HEK293T (cell line): ENCODE data around the gene PRKG1.

ENCODE experiments used
- BHLHE40 ChIP-seq: fragments of 450-650 bp; IDR thresholded peaks from 2 replicates; pipeline ENCODE4 v1.6.1; 2016; ENCODE audit warnings: mild to moderate bottlenecking, moderate library complexity, borderline replicate concordance
- ELF4 ChIP-seq: fragments of 450-650 bp; IDR thresholded peaks from 2 replicates; pipeline ENCODE4 v1.6.1; 2017; ENCODE audit warnings: antibody characterized with exemption
- FOXM1 ChIP-seq: fragments of 450-650 bp; IDR thresholded peaks from 2 replicates; pipeline ENCODE4 v1.6.1; 2017; ENCODE audit warnings: mild to moderate bottlenecking, borderline replicate concordance
- L3MBTL2 ChIP-seq: fragments of 450-650 bp; conservative IDR thresholded peaks from 2 replicates; pipeline ENCODE4 v1.6.1; 2016; ENCODE audit warnings: mild to moderate bottlenecking
- NFRKB ChIP-seq: fragments of 450-650 bp; IDR thresholded peaks from 2 replicates; pipeline ENCODE4 v1.6.1; 2016; ENCODE audit warnings: mild to moderate bottlenecking, moderate library complexity
- SP1 ChIP-seq: fragments of 450-650 bp; IDR thresholded peaks from 2 replicates; pipeline ENCODE4 v1.6.1; 2017
- SUZ12 ChIP-seq: fragments of 450-650 bp; IDR thresholded peaks from 2 replicates; pipeline ENCODE4 v1.6.1; 2016; ENCODE audit warnings: mild to moderate bottlenecking
- TARDBP ChIP-seq: fragments of 450-650 bp; IDR thresholded peaks from 2 replicates; pipeline ENCODE4 v1.6.1; 2016
- ZNF384 ChIP-seq: fragments of 450-650 bp; IDR thresholded peaks from 2 replicates; pipeline ENCODE4 v1.6.1; 2016
- TF ChIP-seq, protein P1 (sequence below): fragments of 450-650 bp; IDR thresholded peaks from 2 replicates; pipeline ENCODE4 v1.6.1; 2016

DNA sequence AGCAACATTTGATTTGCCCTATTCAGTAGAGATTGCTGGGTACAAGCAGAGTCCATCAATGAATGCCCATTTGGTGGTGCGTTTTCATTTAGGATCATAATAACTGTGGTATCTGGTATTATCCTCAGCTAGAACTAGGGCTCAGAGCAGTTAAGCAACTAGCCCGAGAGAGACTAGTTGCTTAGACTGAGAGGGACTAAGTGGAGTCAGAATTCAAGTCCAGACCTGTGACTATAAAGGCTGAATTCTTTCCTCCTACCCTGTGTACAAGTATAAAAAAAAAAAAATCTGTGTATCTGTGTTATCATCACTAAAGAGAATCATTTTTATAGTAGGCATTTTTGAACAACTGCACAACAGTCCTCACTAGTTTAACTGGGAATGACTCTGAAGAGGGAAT, 1194.5 kb downstream of the PRKG1 start:
- TF ChIP-seq FOXM1, result no peak
- no peak for TF ChIP-seq SUZ12
- no peak for TF ChIP-seq BHLHE40
- no peak for TF ChIP-seq NFRKB
- no peak for TF ChIP-seq L3MBTL2
- TF ChIP-seq ELF4, result no peak
- TF ChIP-seq, protein P1, sequence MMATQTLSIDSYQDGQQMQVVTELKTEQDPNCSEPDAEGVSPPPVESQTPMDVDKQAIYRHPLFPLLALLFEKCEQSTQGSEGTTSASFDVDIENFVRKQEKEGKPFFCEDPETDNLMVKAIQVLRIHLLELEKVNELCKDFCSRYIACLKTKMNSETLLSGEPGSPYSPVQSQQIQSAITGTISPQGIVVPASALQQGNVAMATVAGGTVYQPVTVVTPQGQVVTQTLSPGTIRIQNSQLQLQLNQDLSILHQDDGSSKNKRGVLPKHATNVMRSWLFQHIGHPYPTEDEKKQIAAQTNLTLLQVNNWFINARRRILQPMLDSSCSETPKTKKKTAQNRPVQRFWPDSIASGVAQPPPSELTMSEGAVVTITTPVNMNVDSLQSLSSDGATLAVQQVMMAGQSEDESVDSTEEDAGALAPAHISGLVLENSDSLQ, result no peak
- TF ChIP-seq TARDBP, result no peak
- no peak for TF ChIP-seq ZNF384
- TF ChIP-seq SP1, result no peak
